Lower lobe of right lung (tissue), 2 donors: ENCODE data around the gene OR2J3. TPM values are rescaled to one million over a fixed set of nuclear protein-coding genes. Genes with fewer than 3 reads are reported as not detected.
A peak's percentile ranks its signal among the peaks of the same experiment; 100 is the strongest.

ENCODE experiments used
- ATAC-seq, 2 donors: fragments of 200-7000 bp; cut with Tn5 transposase; one replicate each; pipeline ENCODE4 v1.9.1; 2020 to 2022; ENCODE audit warnings: mild to moderate bottlenecking in 2 of 2, moderate library complexity in 2 of 2
- DNase-seq: peaks from one replicate; pipeline ENCODE4 v3.0.0-alpha.2; 2020
- H3K27ac ChIP-seq: fragments of 200-600 bp; one replicate; pipeline ENCODE4 v1.8.0; 2022
- H3K27me3 ChIP-seq: fragments of 200-600 bp; one replicate; pipeline ENCODE4 v1.8.0; 2022; ENCODE audit warnings: low read depth
- H3K36me3 ChIP-seq: fragments of 200-600 bp; one replicate; pipeline ENCODE4 v1.8.0; 2022; ENCODE audit warnings: mild to moderate bottlenecking
- H3K4me1 ChIP-seq: fragments of 200-600 bp; one replicate; pipeline ENCODE4 v1.8.0; 2022
- H3K4me3 ChIP-seq: fragments of 200-600 bp; one replicate; pipeline ENCODE4 v1.8.0; 2022; ENCODE audit warnings: mild to moderate bottlenecking
- H3K9me3 ChIP-seq: fragments of 200-600 bp; one replicate; pipeline ENCODE4 v1.8.0; 2022
- intact Hi-C: fragments of 100-400 bp; cut with DNase I; formaldehyde crosslinking; loops from one replicate; pipeline ENCODE4 v1.11.0; 2022
- long read RNA-seq: library from polyadenylated mRNA; unstranded; transcript quantifications from one replicate; pipeline ENCODE4 v2.0.0, GENCODE V29; 2021
- total RNA-seq: library from RNA; stranded (reverse); fragmentation: NEBNext Ultra II Directional; extraction: Animal tissue kit (Norgen Biotek cat#: 25700); gene quantifications from one replicate; pipeline ENCODE4 v1.2.1, GENCODE V29; 2021
- TF ChIP-seq, protein P1 (sequence below): fragments of 200-600 bp; IDR thresholded peaks from one replicate; pipeline ENCODE4 v1.8.0; 2022; ENCODE audit warnings: antibody characterized with exemption, mild to moderate bottlenecking
- donor health status: DM: no; HTN: yes; CAD: no; lungs with severe emphysema.

The OR2J3 gene
- total RNA-seq = not detected
- long read RNA-seq = 0 reads

DNA sequence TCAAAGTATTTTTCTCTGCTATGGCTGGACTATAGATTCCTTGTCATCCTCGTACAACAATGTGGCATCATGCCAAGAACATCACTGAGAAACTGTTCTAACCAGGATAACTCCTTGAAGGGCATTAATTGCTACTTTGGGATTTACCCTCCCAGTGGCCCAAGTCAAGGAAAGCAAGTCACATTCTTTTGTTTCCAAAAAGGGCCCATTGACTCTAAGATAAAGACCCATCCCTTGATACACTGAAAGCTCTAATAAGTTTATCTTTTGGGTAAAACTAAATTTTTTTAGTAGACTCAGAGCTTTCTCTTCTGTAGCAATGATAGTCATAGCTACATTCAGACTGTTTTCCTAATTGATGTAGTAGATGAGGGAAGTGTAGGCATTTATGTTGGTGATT is at the start of gene OR2J3:
Gene OR2J3 (plus strand): TSS at position 301 of the 400 bp plus-strand sequence. CDS start 3,833 bp downstream, outside the sequence.
- H3K27ac ChIP-seq = no peak within 1 kb of the TSS
- H3K27me3 ChIP-seq = no peaks in the 10 kb centered on the region
- intact Hi-C loops = no loop called here
- H3K4me3 ChIP-seq = no peak within 1 kb of the TSS
- TF ChIP-seq, protein P1, sequence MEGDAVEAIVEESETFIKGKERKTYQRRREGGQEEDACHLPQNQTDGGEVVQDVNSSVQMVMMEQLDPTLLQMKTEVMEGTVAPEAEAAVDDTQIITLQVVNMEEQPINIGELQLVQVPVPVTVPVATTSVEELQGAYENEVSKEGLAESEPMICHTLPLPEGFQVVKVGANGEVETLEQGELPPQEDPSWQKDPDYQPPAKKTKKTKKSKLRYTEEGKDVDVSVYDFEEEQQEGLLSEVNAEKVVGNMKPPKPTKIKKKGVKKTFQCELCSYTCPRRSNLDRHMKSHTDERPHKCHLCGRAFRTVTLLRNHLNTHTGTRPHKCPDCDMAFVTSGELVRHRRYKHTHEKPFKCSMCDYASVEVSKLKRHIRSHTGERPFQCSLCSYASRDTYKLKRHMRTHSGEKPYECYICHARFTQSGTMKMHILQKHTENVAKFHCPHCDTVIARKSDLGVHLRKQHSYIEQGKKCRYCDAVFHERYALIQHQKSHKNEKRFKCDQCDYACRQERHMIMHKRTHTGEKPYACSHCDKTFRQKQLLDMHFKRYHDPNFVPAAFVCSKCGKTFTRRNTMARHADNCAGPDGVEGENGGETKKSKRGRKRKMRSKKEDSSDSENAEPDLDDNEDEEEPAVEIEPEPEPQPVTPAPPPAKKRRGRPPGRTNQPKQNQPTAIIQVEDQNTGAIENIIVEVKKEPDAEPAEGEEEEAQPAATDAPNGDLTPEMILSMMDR = no peak
- no peaks in the 10 kb centered on the region for H3K4me1 ChIP-seq
- DNase-seq = no peak
- no peaks in the 10 kb centered on the region for H3K36me3 ChIP-seq
- no peaks in the 10 kb centered on the region for H3K9me3 ChIP-seq
- ATAC-seq = no peak

DNA sequence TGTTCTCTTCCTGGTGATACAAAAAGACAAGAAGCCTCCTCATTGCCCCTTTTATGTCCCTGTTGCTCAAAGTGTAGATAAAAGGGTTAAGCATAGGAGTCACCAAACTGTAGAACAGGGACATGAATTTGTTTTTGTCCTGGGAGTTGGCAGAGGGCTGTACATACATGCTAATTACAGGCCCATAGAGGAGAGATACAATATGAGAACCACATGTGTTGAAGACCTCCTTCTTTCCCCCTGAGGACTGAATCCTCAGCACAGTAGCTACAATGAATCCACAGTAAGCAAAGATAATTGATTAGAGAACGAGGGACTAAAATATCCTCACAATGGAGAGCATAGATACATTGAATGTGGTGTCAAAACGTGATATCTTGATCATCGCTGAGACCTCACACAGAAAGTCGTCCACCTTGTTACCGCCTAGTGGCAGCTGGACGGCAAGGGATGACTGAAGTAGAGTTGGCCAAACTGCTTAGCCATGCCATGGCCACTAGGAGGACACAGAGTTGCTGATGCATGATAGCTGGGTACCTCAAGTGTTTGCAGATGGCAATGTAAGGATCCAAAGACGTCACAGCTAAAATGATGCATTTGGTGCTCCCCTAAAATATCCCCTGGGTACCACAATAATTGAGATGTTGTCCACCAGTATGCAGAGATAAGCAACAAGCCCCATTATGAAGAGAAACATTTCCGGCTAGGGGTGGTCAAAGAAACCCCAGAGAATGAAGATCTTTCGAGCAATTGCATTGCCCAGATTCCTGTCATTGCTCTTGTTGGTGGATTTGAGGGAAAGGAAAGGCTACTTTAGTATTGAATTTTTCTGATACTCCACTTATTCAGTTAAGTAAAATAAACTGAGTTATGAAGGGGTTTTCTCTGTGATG is 35.8 kb upstream of the OR2J3 start:
- ATAC-seq (peak in 1 of 2 donors; percentile 45), DNase-seq (no peak)
- no peak overlapping the region for H3K27ac ChIP-seq
- intact Hi-C loops = no loop called here
- TF ChIP-seq, protein P1 = peak; percentile 45
- H3K4me3 ChIP-seq = no peak overlapping the region
- no peaks in the 10 kb centered on the region for H3K36me3 ChIP-seq
- H3K4me1 ChIP-seq = no peaks in the 10 kb centered on the region
- H3K9me3 ChIP-seq = no peaks in the 10 kb centered on the region
- no peaks in the 10 kb centered on the region for H3K27me3 ChIP-seq

DNA sequence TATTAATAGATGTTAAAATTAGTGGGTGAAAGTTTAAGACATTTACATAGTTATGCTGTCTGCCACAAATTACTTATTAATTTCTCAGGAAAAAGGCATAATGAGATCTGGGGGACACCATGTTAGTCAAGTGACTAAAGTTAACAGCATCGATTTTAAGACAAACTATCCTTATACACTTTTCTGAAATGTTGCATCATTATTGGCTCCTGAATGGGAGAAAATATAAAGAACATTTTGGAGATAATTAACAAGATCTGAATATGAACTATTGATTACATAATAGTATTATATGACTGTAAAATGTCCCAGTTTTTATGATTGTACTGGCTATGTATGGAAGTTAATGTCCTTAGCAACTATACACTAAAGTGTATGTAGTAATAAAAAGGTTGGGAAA is 28.7 kb upstream of the OR2J3 start:
- Histone ChIP-seq H3K4me3 (no peak overlapping the region), H3K36me3 (no peaks in the 10 kb centered on the region), H3K9me3 (no peaks in the 10 kb centered on the region), H3K4me1 (no peaks in the 10 kb centered on the region), H3K27ac (no peak overlapping the region), H3K27me3 (no peaks in the 10 kb centered on the region)
- TF ChIP-seq, protein P1 = no peak
- ATAC-seq = no peak
- no peak for DNase-seq
- intact Hi-C loops = no loop called here

DNA sequence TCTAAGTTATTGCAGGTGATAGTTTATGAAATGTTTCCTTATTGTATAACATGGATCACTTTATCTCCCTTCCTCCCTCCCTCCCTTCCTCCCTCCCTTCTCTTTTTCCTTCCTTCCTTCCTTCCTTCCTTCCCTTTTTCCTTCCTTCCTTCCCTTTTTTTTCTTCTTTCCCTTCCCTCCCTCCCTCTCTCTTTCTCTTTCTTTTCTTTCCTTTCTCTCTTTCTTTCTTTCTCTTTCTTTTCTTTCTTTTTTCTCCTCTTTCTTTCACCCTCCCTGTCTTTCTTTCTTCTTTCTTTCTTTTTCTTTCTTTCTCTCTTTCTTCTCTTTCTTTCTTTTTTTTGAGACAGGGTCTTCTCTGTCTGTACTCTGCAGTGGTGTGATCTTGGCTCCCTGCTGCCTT is 26.5 kb upstream of the OR2J3 start:
- no peak for ATAC-seq
- Histone ChIP-seq H3K4me3 (no peak overlapping the region), H3K9me3 (no peaks in the 10 kb centered on the region), H3K36me3 (no peaks in the 10 kb centered on the region), H3K27ac (no peak overlapping the region), H3K27me3 (no peaks in the 10 kb centered on the region), H3K4me1 (no peaks in the 10 kb centered on the region)
- intact Hi-C loops = no loop called here
- TF ChIP-seq, protein P1 = no peak
- no peak for DNase-seq

DNA sequence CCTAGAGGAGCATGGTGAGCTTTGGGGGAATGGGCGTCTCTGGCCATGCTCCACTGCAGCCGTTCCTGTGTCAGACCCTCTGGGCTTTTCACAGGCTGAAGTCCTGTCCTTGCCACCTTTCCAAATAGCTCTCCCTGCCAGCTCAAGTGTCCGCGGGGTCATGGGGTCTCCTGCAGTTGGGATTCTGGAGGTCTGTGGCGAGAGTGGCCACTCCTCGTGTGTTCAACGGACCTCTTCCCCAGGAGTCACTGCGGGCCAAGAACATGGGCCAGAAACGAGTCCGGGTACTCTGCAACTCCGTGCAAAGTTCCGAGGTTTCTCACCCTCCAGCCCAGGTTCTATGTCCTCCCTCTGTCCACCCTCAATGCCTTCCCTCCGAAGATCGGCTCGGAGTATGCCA is 25.4 kb upstream of the OR2J3 start:
- ATAC-seq (no peak), DNase-seq (no peak)
- Histone ChIP-seq H3K4me3 (no peak overlapping the region), H3K9me3 (no peaks in the 10 kb centered on the region), H3K27me3 (no peaks in the 10 kb centered on the region), H3K4me1 (no peaks in the 10 kb centered on the region), H3K27ac (no peak overlapping the region), H3K36me3 (no peaks in the 10 kb centered on the region)
- TF ChIP-seq, protein P1 = no peak
- intact Hi-C loops = no loop called here
